Muscle of back (tissue), 11 donors: ENCODE data around the gene RNASE11. TPM values are rescaled to one million over a fixed set of nuclear protein-coding genes. Genes with fewer than 3 reads are reported as not detected.
A peak's percentile ranks its signal among the peaks of the same experiment; 100 is the strongest.
"Not testable (repeated sequence)": the region's sequence is repeated elsewhere in the genome, so short reads cannot be mapped to it uniquely, and the experiment has no call there.

Experiments
- DNase-seq, 3 donors: peaks; one replicate each; pipeline versions ENCODE4 v3.0.0 to v3.0.0-alpha.2; 2013
- polyA plus RNA-seq, 10 donors: library from polyadenylated mRNA; unstranded; fragments of 120-200 nt; gene quantifications; one replicate each; pipeline ENCODE4 v1.2.1, GENCODE V29; 2013; ENCODE audit not compliant: insufficient read length in 10 of 10

RNASE11 gene
- polyA plus RNA-seq, 10 donors: not detected

DNA sequence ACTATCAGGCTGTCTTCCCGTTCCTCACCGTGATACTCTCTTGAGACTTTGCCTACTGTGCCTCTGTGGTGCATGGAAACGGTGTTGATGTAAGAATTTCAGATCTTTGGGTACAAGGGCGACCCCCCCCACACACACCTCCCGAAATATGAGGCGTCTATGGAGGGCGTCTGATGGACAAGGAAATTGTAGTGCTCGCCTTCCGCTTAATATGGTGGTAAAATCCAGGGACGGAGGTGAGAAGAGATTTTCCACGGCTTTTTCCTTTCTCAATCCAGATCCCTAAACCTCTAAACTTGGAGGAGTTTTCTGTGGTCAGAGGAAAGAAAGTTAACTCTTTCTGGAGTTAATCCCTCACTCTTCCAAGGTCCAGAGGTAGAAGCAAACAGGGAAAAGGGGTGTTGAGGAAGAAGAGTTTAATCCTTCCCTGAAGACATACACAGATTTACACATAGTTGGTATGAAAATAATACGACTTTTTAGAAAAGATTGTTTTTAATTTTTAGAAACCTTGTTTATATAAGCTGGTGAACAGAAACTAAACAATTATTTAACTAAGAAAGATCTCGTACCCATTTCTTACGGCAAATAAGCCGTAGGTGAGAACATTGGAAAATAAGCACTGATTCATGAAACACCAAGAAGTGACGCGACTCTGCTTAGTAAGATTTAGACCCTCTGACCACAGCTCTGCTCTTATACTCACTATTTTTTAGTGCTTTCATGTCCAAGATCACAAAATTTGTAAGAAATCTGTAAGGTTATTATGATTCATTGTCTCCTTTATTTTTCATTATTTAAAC, 26.4 kb upstream of the RNASE11 start:
- no peak for DNase-seq

- DNase-seq: peak; percentile 89 to 97 (median 96)
These were observed 25.6 kb upstream of the RNASE11 start for GRCh38 chr14:20613094-20614037.

DNA sequence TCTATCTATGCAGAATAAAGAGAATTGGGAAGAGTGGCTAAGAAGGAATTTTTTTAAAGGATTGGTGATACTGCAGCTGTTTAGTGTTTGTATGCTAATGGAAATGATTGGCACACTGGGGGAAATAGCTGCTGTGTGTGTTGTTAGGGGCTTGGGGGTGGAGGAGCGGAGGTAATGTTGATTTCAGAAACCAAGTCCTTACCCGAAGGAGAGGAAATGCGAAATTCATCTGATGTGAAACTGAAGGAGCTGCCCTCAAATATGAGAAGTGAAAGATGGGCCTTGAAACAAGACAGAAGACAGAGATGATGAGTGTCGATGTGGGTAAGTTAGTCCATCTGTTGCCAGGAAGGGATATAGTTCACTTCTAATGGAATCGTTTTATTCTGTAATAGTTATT, 24.6 kb upstream of the RNASE11 start:
- no peak for DNase-seq

DNA sequence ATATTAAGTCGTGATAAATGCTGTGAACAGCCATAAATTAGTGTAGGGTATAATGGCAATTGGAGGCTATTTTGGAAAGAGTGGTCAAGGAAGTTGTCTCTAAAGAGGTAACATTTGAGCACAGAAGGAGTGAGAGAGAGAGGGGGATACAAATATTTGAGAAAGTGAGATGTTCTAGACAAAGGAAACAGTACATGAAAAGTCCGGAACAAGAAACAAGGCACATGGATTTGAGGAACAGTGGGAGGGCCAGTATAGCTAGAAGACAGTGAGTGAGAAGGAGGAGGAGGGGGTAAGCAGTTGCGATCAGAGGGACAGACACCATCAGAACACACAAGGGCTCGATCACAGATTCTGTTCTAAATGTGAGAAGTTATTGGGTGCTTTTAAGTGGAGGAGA, 23.5 kb upstream of the RNASE11 start:
- no peak for DNase-seq

- DNase-seq: peak; percentile 53 to 82 (median 75)
These were observed 22.4 kb upstream of the RNASE11 start for GRCh38 chr14:20610002-20610765.

GRCh38 chr14:20609215-20610001, 21.6 kb upstream of the RNASE11 start:
- DNase-seq: peak; percentile 89 to 93 (median 91)

DNA sequence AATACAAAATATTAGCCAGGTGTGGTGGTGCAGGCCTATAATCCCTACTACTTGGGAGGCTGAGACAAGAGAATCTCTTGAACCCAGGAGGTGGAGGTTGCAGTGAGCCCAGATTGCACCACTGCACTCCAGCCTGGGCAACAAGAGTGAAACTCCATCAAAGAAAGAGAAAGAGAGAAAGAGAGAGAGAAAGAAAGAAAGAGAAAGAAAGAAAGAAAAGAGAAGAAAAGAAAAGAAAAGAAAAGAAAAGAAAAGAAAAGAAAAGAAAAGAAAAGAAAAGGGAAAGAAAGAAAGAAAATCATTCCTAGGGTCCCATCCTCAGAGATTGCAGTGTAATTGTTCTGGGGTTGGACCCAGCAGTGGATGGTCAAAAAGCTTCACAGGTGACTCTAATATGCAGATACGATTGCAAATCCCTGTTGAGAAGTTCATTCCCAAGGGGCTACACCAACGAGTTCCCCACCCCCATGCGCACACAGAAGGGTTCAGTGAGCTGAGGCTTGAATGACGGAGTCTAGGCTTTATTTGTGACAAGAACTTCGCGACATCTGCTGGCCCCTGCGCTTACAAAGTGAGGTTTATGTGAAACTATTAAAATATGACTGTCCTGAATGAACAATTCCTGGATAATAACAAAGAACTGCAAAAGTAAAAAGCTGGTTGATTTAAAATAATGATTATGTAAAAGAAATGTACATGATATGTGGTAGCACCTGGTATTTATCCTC, 20.7 kb upstream of the RNASE11 start:
- no peak for DNase-seq

GRCh38 chr14:20607617-20608016, 19.8 kb upstream of the RNASE11 start:
- no peak for DNase-seq

DNA sequence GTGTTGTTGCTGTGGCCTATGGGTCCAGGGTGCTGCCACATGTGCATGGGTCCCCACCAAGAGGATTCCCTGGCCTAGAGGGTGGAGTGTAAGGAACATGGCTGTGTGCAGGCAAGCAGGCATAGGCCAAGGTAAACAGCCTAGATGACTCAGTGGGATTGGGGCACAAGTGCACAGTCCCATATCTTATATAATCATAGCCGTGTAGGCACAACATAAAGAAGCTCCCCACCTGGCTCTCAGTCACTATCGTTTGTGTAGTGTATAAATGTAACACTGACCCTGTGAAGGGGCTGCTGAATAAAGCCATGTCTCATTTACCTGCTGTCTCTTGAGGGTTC, 19.1 kb upstream of the RNASE11 start:
- no peak for DNase-seq

DNA sequence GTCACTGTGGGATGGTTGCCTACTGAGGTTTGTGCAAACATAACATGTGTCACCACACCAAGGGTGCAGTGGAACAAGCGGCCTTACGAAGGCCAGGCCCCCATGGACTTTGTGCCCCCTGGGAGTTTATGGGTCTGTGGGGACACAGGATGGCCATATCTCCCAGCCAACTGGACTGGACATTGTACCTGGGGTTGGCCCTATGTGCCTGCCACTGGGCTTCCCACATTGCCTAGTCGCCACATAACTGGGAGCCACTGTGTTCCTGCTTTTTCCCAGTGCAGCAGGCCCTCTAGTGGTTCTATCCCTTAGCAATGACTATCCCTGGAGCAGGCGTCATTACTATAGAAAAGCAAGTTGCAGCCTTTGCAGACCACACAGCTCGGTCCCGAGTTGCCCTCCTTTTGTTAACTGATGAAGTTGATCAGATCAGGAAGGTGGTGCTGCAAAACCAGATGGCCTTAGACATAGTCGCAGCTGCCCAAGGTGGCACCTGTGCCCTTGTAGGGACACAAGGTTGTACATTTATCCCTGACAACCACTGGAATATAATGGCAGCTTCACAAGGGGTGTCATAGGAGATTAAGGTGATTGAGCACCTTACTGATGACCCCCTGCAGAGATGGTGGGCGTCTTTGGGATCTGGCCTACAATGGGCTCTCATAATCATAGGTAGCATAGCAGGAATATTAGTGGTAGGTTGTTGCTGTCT, 18.5 kb upstream of the RNASE11 start:
- no peak for DNase-seq

- no peak for DNase-seq
These were observed 16.3 kb upstream of the RNASE11 start for GRCh38 chr14:20603813-20604690.

DNA sequence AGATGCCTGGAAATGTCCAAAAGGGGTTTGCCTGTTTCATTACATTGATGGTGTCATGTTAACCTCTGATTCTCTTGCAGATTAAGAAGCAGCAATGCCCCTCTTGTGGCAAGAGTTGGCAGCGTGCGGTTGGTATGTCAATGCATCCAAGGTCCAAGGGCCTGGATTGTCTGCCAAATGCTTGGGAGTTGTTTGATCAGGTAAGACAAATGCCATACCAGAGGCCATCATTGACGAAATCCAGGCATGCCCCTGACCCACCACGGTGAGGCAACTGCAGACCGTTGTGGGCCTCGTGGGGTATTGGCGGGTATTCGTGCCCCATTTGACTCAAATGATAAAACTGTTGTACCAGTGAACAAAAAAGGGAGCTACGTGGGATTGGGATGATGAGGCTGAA, 14.8 kb upstream of the RNASE11 start:
- no peak for DNase-seq

GRCh38 chr14:20601522-20601921, 13.7 kb upstream of the RNASE11 start:
- DNase-seq: no peak

DNA sequence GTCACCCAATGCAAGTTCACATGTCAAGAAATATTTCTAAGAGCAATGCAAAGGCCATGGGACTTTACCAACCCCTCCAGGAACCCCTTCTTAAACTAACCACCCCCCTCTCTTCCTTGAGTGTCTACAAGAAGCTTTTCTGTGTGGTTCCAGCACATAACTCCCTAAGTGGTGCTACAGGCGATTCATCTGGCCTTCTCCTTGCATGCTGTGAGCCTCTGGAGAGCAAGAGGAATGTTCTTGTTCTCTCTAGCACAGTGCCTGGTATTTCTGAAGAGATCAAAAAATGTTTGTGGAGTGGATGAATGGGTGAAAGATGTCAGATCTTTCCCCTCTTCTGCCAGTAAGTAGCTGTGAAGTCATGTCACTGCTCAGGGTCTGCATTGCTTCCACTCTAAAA, 9.3 kb upstream of the RNASE11 start:
- no peak for DNase-seq

- not testable (repeated sequence) for DNase-seq
These were observed 7.9 kb upstream of the RNASE11 start for GRCh38 chr14:20595726-20596125.

- no peak for DNase-seq
These were observed 4.8 kb upstream of the RNASE11 start for GRCh38 chr14:20592574-20592973.

DNA sequence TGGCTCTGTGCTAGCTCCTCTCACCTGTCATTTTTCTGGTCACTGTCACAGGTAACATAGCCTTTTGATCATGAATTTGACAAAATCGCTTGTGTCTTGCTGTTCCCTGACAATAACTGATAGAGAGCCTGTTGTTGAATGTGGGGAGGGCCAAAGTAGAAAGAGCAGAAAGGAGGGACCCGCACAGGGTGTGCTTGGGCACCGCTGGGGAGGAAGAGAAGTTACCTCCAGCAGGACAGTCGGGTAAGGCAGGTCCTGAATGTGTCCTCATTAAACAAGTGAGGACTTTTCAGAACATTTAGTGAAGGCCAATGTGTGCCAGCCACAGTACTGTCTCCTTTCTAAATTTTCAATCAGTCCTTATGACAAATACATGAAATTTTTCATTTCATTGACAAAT, 3.4 kb upstream of the RNASE11 start, which contains the start of gene RNASE12:
RNASE12 (minus strand) TSS at position 142 of the 400 bp plus-strand sequence. CDS start 653 bp downstream, outside the sequence.
- no peak for DNase-seq

DNA sequence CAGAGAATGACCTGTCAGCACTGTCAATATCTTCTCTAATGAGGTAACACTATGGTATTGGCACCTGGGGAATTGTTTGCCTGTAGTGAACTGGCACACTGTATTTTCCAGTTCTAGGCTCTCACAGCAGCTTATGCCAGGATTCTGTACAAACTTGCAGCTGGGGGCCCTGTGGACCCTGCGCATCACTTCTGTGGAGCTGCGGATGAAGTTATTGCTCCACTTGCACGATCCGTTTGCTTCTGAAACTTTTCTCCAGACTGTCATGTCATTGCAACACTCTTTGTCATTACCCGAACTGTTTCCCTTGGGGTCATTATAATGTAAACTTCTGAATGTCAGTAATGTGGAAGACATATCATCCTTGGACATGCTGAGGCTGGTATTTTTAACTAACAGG, 3.9 kb downstream of the RNASE11 start:
- no peak for DNase-seq

GRCh38 chr14:20583142-20583541, 4.7 kb downstream of the RNASE11 start:
- no peak for DNase-seq
